Germinal center (tissue), 1 donor: ENCODE data around the gene HACD3.
"Not testable (repeated sequence)": the region's sequence is repeated elsewhere in the genome, so short reads cannot be mapped to it uniquely, and the experiment has no call there.

Source experiments
- DNase-seq: peaks from one replicate; pipeline ENCODE4 v3.0.0; 2012; ENCODE audit warnings: mixed read lengths, low spot score

Gene HACD3

GRCh38 chr15:65530318-65531111 is at the start of gene HACD3:
Gene HACD3, plus strand, starts transcription at chr15:65530463. Its CDS starts 169 bp downstream, at chr15:65530632.
- DNase-seq: peak; percentile 96

- DNase-seq: no peak
Observed at GRCh38 chr15:65484876-65485275, 45.4 kb upstream of the HACD3 start.

GRCh38 chr15:65494076-65494475 is 36.2 kb upstream of the HACD3 start:
- no peak for DNase-seq

GRCh38 chr15:65509321-65509720 is 20.9 kb upstream of the HACD3 start:
- DNase-seq: no peak

- DNase-seq: no peak
Observed at GRCh38 chr15:65512189-65512588, 18.1 kb upstream of the HACD3 start.

- no peak for DNase-seq
Observed at GRCh38 chr15:65512807-65513416, 17.4 kb upstream of the HACD3 start.

GRCh38 chr15:65516997-65517865 is 13.0 kb upstream of the HACD3 start, which contains the start of gene DPP8:
Gene DPP8, minus strand, starts transcription at chr15:65517689. Its CDS starts 5,136 bp downstream, at chr15:65512553.
- peak; percentile 90 for DNase-seq

- DNase-seq: no peak
Observed at GRCh38 chr15:65517866-65518207, 12.4 kb upstream of the HACD3 start.

GRCh38 chr15:65518633-65519285 is 11.5 kb upstream of the HACD3 start:
- no peak for DNase-seq

- DNase-seq: no peak
Observed at GRCh38 chr15:65521350-65521749, 8.9 kb upstream of the HACD3 start.

GRCh38 chr15:65524226-65524625 is 6.0 kb upstream of the HACD3 start:
- no peak for DNase-seq

GRCh38 chr15:65525622-65526021 is 4.6 kb upstream of the HACD3 start:
- DNase-seq: no peak

GRCh38 chr15:65528461-65529060 is 1.7 kb upstream of the HACD3 start:
- no peak for DNase-seq

- no peak for DNase-seq
Observed at GRCh38 chr15:65529762-65530317, 423 bp upstream of the HACD3 start.

GRCh38 chr15:65532738-65533051 is 2.4 kb downstream of the HACD3 start:
- DNase-seq: no peak

- no peak for DNase-seq
Observed at GRCh38 chr15:65533057-65533756, 2.9 kb downstream of the HACD3 start.

- DNase-seq: no peak
Observed at GRCh38 chr15:65535192-65535591, 4.9 kb downstream of the HACD3 start.

- DNase-seq: no peak
Observed at GRCh38 chr15:65540314-65540713, 10.1 kb downstream of the HACD3 start.

GRCh38 chr15:65541231-65541820 is 11.1 kb downstream of the HACD3 start:
- DNase-seq: no peak

- no peak for DNase-seq
Observed at GRCh38 chr15:65547841-65548240, 17.6 kb downstream of the HACD3 start.

- not testable (repeated sequence) for DNase-seq
Observed at GRCh38 chr15:65549288-65549687, 19.0 kb downstream of the HACD3 start.
